Skeletal muscle tissue (tissue), 4 donors: ENCODE results near the gene BEGAIN. TPM values are rescaled to one million over a fixed set of nuclear protein-coding genes. Genes with fewer than 3 reads are reported as not detected.

Experiments used
- H3K27ac ChIP-seq: one replicate; pipeline ENCODE4 v1.7.0; 2013; ENCODE audit warnings: mild to moderate bottlenecking, low read depth, low read length, inconsistent platforms
- H3K27me3 ChIP-seq, 3 donors: one replicate each; pipeline ENCODE4 v1.7.0; 2013; ENCODE audit warnings: low read length in 3 of 3; ENCODE audit not compliant: control insufficient read depth in 3 of 3, insufficient read depth in 3 of 3
- H3K36me3 ChIP-seq, 3 donors: one replicate each; pipeline ENCODE4 v1.7.0; 2013; ENCODE audit warnings: low read length in 3 of 3; ENCODE audit not compliant: control insufficient read depth in 3 of 3, insufficient read depth in 3 of 3
- H3K4me1 ChIP-seq, 3 donors: one replicate each; pipeline ENCODE4 v1.7.0; 2013; ENCODE audit warnings: low read length in 3 of 3, mild to moderate bottlenecking in 3 of 3; ENCODE audit not compliant: control insufficient read depth in 3 of 3, insufficient read depth in 3 of 3
- H3K4me3 ChIP-seq, 3 donors: one replicate each; pipeline ENCODE4 v1.7.0; 2013; ENCODE audit warnings: low read length in 3 of 3
- H3K9ac ChIP-seq, 3 donors: one replicate each; pipeline ENCODE4 v1.7.0; 2013; ENCODE audit warnings: low read length in 3 of 3, mild to moderate bottlenecking in 3 of 3, moderate library complexity in 2 of 3, low read depth in 1 of 3
- H3K9me3 ChIP-seq, 3 donors: one replicate each; pipeline ENCODE4 v1.7.0; 2013; ENCODE audit warnings: low read length in 3 of 3; ENCODE audit not compliant: control insufficient read depth in 3 of 3
- total RNA-seq: library from RNA; depleted of rRNA; stranded (reverse); fragments of >200 nt; gene quantifications from one replicate; pipeline ENCODE4 v1.2.3, GENCODE V29; 2014
- donor health status: Osteomylitis.

Gene BEGAIN
- total RNA-seq, 1 donor from 2014 or later: 1.0 TPM

- H3K27me3 ChIP-seq: peaks cover 25 to 42% (median 40%) of the 10 kb centered on the region in 3 donors
- H3K4me1 ChIP-seq: peaks cover 3 to 4% (median 3%) of the 10 kb centered on the region in 3 donors
- H3K4me3 ChIP-seq: no peak overlapping the region
- H3K9me3 ChIP-seq: no peaks in the 10 kb centered on the region
- H3K9ac ChIP-seq: no peak overlapping the region
- H3K36me3 ChIP-seq: no peaks in the 10 kb centered on the region
- H3K27ac ChIP-seq: no peak overlapping the region
Observed at GRCh38 chr14:100562751-100563150, 24.5 kb downstream of the BEGAIN start.

GRCh38 chr14:100561005-100561404 lies 26.2 kb downstream of the BEGAIN start:
- Histone ChIP-seq H3K27me3 (peaks cover 17 to 30% (median 30%) of the 10 kb centered on the region in 3 donors), H3K4me3 (no peak overlapping the region), H3K4me1 (no peaks in the 10 kb centered on the region), H3K9ac (no peak overlapping the region), H3K27ac (no peak overlapping the region), H3K9me3 (no peaks in the 10 kb centered on the region), H3K36me3 (no peaks in the 10 kb centered on the region)

GRCh38 chr14:100560471-100560870 lies 26.7 kb downstream of the BEGAIN start:
- Histone ChIP-seq H3K9ac (no peak overlapping the region), H3K4me1 (no peaks in the 10 kb centered on the region), H3K27me3 (peaks cover 14 to 28% (median 24%) of the 10 kb centered on the region in 3 donors), H3K9me3 (no peaks in the 10 kb centered on the region), H3K36me3 (no peaks in the 10 kb centered on the region), H3K4me3 (no peak overlapping the region), H3K27ac (no peak overlapping the region)

GRCh38 chr14:100559455-100559854 lies 27.8 kb downstream of the BEGAIN start:
- no peaks in the 10 kb centered on the region for H3K36me3 ChIP-seq
- H3K9ac ChIP-seq: no peak overlapping the region
- no peaks in the 10 kb centered on the region for H3K4me1 ChIP-seq
- no peaks in the 10 kb centered on the region for H3K9me3 ChIP-seq
- H3K27ac ChIP-seq: no peak overlapping the region
- H3K27me3 ChIP-seq: peaks cover 10 to 26% (median 22%) of the 10 kb centered on the region in 3 donors
- H3K4me3 ChIP-seq: no peak overlapping the region

- Histone ChIP-seq H3K27ac (no peak overlapping the region), H3K27me3 (peaks cover 10 to 26% (median 22%) of the 10 kb centered on the region in 3 donors), H3K9ac (no peak overlapping the region), H3K4me3 (no peak overlapping the region), H3K4me1 (no peaks in the 10 kb centered on the region), H3K36me3 (no peaks in the 10 kb centered on the region), H3K9me3 (no peaks in the 10 kb centered on the region)
Observed at GRCh38 chr14:100558966-100559365, 28.3 kb downstream of the BEGAIN start.

GRCh38 chr14:100558226-100558625 lies 29.0 kb downstream of the BEGAIN start:
- peaks cover 10 to 22% (median 22%) of the 10 kb centered on the region in 3 donors for H3K27me3 ChIP-seq
- no peak overlapping the region for H3K9ac ChIP-seq
- no peaks in the 10 kb centered on the region for H3K4me1 ChIP-seq
- H3K4me3 ChIP-seq: no peak overlapping the region
- no peaks in the 10 kb centered on the region for H3K36me3 ChIP-seq
- H3K27ac ChIP-seq: no peak overlapping the region
- H3K9me3 ChIP-seq: no peaks in the 10 kb centered on the region

- no peaks in the 10 kb centered on the region for H3K36me3 ChIP-seq
- H3K4me3 ChIP-seq: no peak overlapping the region
- peaks cover 10 to 22% (median 20%) of the 10 kb centered on the region in 3 donors for H3K27me3 ChIP-seq
- H3K9me3 ChIP-seq: no peaks in the 10 kb centered on the region
- no peak overlapping the region for H3K9ac ChIP-seq
- no peaks in the 10 kb centered on the region for H3K4me1 ChIP-seq
- H3K27ac ChIP-seq: no peak overlapping the region
Observed at GRCh38 chr14:100557658-100558057, 29.6 kb downstream of the BEGAIN start.

- H3K9me3 ChIP-seq: no peaks in the 10 kb centered on the region
- H3K27me3 ChIP-seq: peaks cover 10 to 23% (median 22%) of the 10 kb centered on the region in 3 donors
- H3K9ac ChIP-seq: no peak overlapping the region
- H3K4me1 ChIP-seq: no peaks in the 10 kb centered on the region
- no peak overlapping the region for H3K27ac ChIP-seq
- no peak overlapping the region for H3K4me3 ChIP-seq
- no peaks in the 10 kb centered on the region for H3K36me3 ChIP-seq
Observed at GRCh38 chr14:100556936-100557505, 30.2 kb downstream of the BEGAIN start.

GRCh38 chr14:100556140-100556475 lies 31.1 kb downstream of the BEGAIN start:
- no peaks in the 10 kb centered on the region for H3K9me3 ChIP-seq
- H3K9ac ChIP-seq: no peak overlapping the region
- no peaks in the 10 kb centered on the region for H3K36me3 ChIP-seq
- peaks cover 10 to 23% (median 20%) of the 10 kb centered on the region in 3 donors for H3K27me3 ChIP-seq
- H3K4me3 ChIP-seq: no peak overlapping the region
- H3K4me1 ChIP-seq: no peaks in the 10 kb centered on the region
- H3K27ac ChIP-seq: no peak overlapping the region

- no peak overlapping the region for H3K9ac ChIP-seq
- H3K9me3 ChIP-seq: no peaks in the 10 kb centered on the region
- no peaks in the 10 kb centered on the region for H3K36me3 ChIP-seq
- H3K27ac ChIP-seq: no peak overlapping the region
- H3K27me3 ChIP-seq: peaks cover 10 to 23% (median 18%) of the 10 kb centered on the region in 3 donors
- no peak overlapping the region for H3K4me3 ChIP-seq
- no peaks in the 10 kb centered on the region for H3K4me1 ChIP-seq
Observed at GRCh38 chr14:100555436-100556139, 31.6 kb downstream of the BEGAIN start.
